Chondrocyte (in vitro differentiated cells): ENCODE measurements around the gene NLN. TPM values are rescaled to one million over a fixed set of nuclear protein-coding genes. Genes with fewer than 3 reads are reported as not detected.
A peak's percentile ranks its signal among the peaks of the same experiment; 100 is the strongest.

Source experiments
- DNase-seq: peaks from one replicate; pipeline ENCODE4 v3.0.0; 2021; ENCODE audit warnings: mixed read lengths, low spot score
- H3K27ac Mint-ChIP-seq: one replicate; pipeline ENCODE4 v1.8.0; 2021; ENCODE audit warnings: mild to moderate bottlenecking, moderate library complexity, mixed read lengths; ENCODE audit not compliant: unreplicated experiment
- H3K27me3 Mint-ChIP-seq: 2 replicates; pipeline ENCODE4 v1.8.0; 2021; ENCODE audit warnings: low read depth, mixed read lengths
- H3K36me3 Mint-ChIP-seq: 2 replicates; pipeline ENCODE4 v1.8.0; 2021; ENCODE audit warnings: low read depth, mixed read lengths
- H3K4me1 Mint-ChIP-seq: 2 replicates; pipeline ENCODE4 v1.8.0; 2021; ENCODE audit warnings: low read depth, mild to moderate bottlenecking, mixed read lengths
- H3K4me3 Mint-ChIP-seq: one replicate; pipeline ENCODE4 v1.8.0; 2021; ENCODE audit warnings: mild to moderate bottlenecking, moderate library complexity, mixed read lengths; ENCODE audit not compliant: unreplicated experiment
- H3K9me3 Mint-ChIP-seq: 2 replicates; pipeline ENCODE4 v1.8.0; 2021; ENCODE audit warnings: low read depth, mixed read lengths
- CTCF ChIP-seq: fragments of 200-600 bp; sonication (generic); IDR thresholded peaks from 2 replicates; pipeline ENCODE4 v1.5.0; 2021; ENCODE audit warnings: antibody characterized with exemption, mild to moderate bottlenecking, moderate library complexity
- total RNA-seq: library from RNA; stranded (reverse); gene quantifications from 3 replicates; pipeline ENCODE4 v1.2.1, GENCODE V29; 2021

The NLN gene
- total RNA-seq, 1 donor from 2014 or later = 38.6 TPM

- DNase-seq = no peak
- H3K9me3 Mint-ChIP-seq = peaks cover 4% of the 10 kb centered on the region
- peak overlapping the region; percentile 72 for H3K27ac Mint-ChIP-seq
- TF ChIP-seq CTCF = peak; percentile 92
- peaks cover 23% of the 10 kb centered on the region for H3K4me1 Mint-ChIP-seq
- H3K36me3 Mint-ChIP-seq = peaks cover 3% of the 10 kb centered on the region
- H3K4me3 Mint-ChIP-seq = no peak overlapping the region
- no peaks in the 10 kb centered on the region for H3K27me3 Mint-ChIP-seq
Observed at GRCh38 chr5:65742565-65743231, 20.7 kb downstream of the NLN start.

- Mint-ChIP-seq H3K27me3 (no peaks in the 10 kb centered on the region), H3K27ac (no peak overlapping the region), H3K4me3 (no peak overlapping the region), H3K9me3 (no peaks in the 10 kb centered on the region), H3K36me3 (peaks cover 3% of the 10 kb centered on the region), H3K4me1 (peaks cover 16% of the 10 kb centered on the region)
- no peak for TF ChIP-seq CTCF
- DNase-seq = no peak
Observed at GRCh38 chr5:65749221-65749844, 27.3 kb downstream of the NLN start.

- Mint-ChIP-seq H3K27ac (no peak overlapping the region), H3K4me3 (no peak overlapping the region), H3K9me3 (no peaks in the 10 kb centered on the region), H3K27me3 (no peaks in the 10 kb centered on the region), H3K4me1 (peaks cover 16% of the 10 kb centered on the region), H3K36me3 (peaks cover 3% of the 10 kb centered on the region)
- TF ChIP-seq CTCF = no peak
- no peak for DNase-seq
Observed at GRCh38 chr5:65749956-65750355, 28.0 kb downstream of the NLN start.

- peaks cover 16% of the 10 kb centered on the region for H3K4me1 Mint-ChIP-seq
- H3K9me3 Mint-ChIP-seq = no peaks in the 10 kb centered on the region
- no peak for DNase-seq
- H3K27me3 Mint-ChIP-seq = no peaks in the 10 kb centered on the region
- no peak overlapping the region for H3K4me3 Mint-ChIP-seq
- peak overlapping the region; percentile 45 for H3K27ac Mint-ChIP-seq
- H3K36me3 Mint-ChIP-seq = peaks cover 3% of the 10 kb centered on the region
- no peak for TF ChIP-seq CTCF
Observed at GRCh38 chr5:65750938-65751337, 28.9 kb downstream of the NLN start.

GRCh38 chr5:65753189-65753588 lies 31.2 kb downstream of the NLN start:
- peaks cover 16% of the 10 kb centered on the region for H3K4me1 Mint-ChIP-seq
- DNase-seq = no peak
- no peaks in the 10 kb centered on the region for H3K36me3 Mint-ChIP-seq
- H3K4me3 Mint-ChIP-seq = no peak overlapping the region
- no peaks in the 10 kb centered on the region for H3K27me3 Mint-ChIP-seq
- no peak for TF ChIP-seq CTCF
- H3K9me3 Mint-ChIP-seq = no peaks in the 10 kb centered on the region
- no peak overlapping the region for H3K27ac Mint-ChIP-seq
